NB4 (cell line): ENCODE measurements around the gene ONECUT3.

Source experiments
- DNase-seq: peaks from one replicate; pipeline ENCODE4 v3.0.0; 2010; ENCODE audit warnings: low read depth
- H3K4me3 ChIP-seq: one replicate; pipeline ENCODE4 v1.5.1; 2011; ENCODE audit warnings: mild to moderate bottlenecking, low read depth, low read length, moderate library complexity
- MAX ChIP-seq: IDR thresholded peaks from 2 replicates; pipeline ENCODE4 v1.6.1; 2011; ENCODE audit warnings: low read depth, low read length
- MYC ChIP-seq: IDR thresholded peaks from 2 replicates; pipeline ENCODE4 v1.6.1; 2011; ENCODE audit warnings: low read depth, low read length
- POLR2A ChIP-seq: IDR thresholded peaks from 2 replicates; pipeline ENCODE4 v1.6.1; 2011; ENCODE audit warnings: mild to moderate bottlenecking; ENCODE audit not compliant: insufficient read length; ENCODE audit errors: extremely low read depth
- TF ChIP-seq, protein P1 (sequence below): IDR thresholded peaks from one replicate; pipeline ENCODE4 v1.5.1; 2012; ENCODE audit warnings: low read depth, low read length

ONECUT3 gene

GRCh38 chr19:1811472-1811894, 58.2 kb downstream of the ONECUT3 start:
- TF ChIP-seq, protein P1, sequence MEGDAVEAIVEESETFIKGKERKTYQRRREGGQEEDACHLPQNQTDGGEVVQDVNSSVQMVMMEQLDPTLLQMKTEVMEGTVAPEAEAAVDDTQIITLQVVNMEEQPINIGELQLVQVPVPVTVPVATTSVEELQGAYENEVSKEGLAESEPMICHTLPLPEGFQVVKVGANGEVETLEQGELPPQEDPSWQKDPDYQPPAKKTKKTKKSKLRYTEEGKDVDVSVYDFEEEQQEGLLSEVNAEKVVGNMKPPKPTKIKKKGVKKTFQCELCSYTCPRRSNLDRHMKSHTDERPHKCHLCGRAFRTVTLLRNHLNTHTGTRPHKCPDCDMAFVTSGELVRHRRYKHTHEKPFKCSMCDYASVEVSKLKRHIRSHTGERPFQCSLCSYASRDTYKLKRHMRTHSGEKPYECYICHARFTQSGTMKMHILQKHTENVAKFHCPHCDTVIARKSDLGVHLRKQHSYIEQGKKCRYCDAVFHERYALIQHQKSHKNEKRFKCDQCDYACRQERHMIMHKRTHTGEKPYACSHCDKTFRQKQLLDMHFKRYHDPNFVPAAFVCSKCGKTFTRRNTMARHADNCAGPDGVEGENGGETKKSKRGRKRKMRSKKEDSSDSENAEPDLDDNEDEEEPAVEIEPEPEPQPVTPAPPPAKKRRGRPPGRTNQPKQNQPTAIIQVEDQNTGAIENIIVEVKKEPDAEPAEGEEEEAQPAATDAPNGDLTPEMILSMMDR: no peak
- TF ChIP-seq MAX (no peak), POLR2A (no peak), MYC (no peak)
- peak overlapping the region; percentile 57 for H3K4me3 ChIP-seq
- peak; percentile 55 for DNase-seq

DNA sequence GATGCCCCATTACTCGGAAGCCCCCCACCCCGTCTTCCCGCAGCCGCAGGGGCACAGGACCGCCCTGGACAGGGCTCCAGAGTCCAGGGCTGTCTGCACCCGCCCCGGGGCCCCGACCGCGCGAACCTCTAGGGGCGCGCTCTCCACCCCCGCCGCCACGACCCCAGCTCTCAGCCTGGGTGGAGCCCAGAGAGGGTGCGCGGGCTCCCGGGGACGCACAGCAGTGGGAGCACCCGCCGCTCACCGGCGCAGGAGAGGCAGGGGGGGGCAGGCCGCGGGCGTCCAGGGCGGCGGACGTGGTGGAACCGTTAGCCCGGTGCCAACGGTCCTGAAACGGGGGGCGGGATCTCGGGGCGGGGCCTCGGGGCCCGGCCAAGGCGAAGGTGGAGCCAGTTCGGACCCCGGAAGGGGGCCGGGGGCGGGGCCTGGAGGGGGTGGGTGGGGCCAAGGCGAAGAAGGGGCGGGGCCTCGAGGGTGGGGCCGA, 58.7 kb downstream of the ONECUT3 start, which contains the start of gene ATP8B3:
Gene ATP8B3, minus strand, starts transcription at position 335 of the 484 bp plus-strand sequence. CDS start 540 bp downstream, outside the sequence.
- DNase-seq: no peak
- peak; percentile 21 for TF ChIP-seq POLR2A
- TF ChIP-seq, protein P1: no peak
- H3K4me3 ChIP-seq: peak within 1 kb of the TSS; percentile 63

- peak overlapping the region; percentile 63 for H3K4me3 ChIP-seq
- peak; percentile 96 for DNase-seq
- TF ChIP-seq POLR2A (peak; percentile 35), MYC (no peak), MAX (0 out of 2 replicates have a peak, but pooled peaks have one; percentile 20)
- TF ChIP-seq, protein P1: peak; percentile 55
Observed at GRCh38 chr19:1812426-1813191, 59.3 kb downstream of the ONECUT3 start.

DNA sequence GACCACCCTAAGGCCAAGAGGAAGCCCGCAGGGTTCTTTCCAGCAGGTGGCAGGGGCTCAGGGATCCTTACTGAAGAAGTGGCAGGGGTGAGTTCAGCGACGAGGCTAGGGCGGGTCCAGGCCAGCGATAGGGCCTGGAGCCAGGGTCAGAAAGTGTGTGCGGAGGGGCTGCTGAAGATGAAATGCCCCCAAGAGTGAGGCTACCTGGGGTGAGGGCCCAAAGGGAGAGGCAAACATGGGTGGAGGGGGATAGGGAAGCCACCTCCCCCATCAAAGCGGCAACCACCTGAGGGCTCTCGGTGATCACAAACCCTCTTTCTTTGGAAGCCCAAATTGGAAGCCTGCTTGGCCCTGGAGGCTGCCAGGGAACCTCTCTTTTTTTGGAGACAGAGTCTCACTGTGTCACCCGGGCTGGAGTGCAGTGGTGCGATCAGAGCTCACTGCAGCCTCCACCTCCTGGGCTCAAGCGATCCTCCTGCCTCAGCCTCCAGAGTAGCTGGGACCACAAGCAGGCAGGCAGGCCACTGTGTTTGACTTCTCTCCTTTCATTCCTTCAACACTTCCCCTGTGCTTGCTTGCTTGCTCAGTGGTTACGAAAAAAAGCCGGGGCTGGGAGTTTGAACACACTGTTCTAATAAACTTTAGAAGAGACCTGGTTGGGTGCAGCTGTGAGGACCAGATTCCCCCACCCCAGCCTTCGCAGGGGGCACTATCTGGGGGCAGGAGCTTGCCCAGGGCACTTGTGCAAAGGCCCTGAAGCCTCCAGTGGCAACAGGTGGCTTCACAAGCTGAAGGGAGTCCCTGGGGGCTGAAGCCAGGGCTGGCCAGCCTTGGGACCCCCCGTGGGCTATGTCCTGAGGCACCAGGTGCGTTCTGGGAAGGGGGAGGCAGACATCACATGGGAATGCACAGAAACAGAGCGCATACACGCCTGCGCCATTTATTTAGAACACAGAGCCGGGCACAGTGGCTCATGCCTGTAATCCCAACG, 60.2 kb downstream of the ONECUT3 start:
- TF ChIP-seq MAX: no peak
- TF ChIP-seq MYC: no peak
- no peak for TF ChIP-seq POLR2A
- TF ChIP-seq, protein P1: no peak

GRCh38 chr19:1814391-1814790, 61.1 kb downstream of the ONECUT3 start:
- DNase-seq: no peak
- TF ChIP-seq MAX (no peak), POLR2A (no peak), MYC (no peak)
- TF ChIP-seq, protein P1: no peak
- H3K4me3 ChIP-seq: no peak overlapping the region

More for the DNA sequence above, 60.2 kb downstream of the ONECUT3 start:
- no peak for DNase-seq
- H3K4me3 ChIP-seq: peak overlapping the region; percentile 63
